Islet of Langerhans (tissue), 1 donor: ENCODE results near the gene OR4C16.

ENCODE experiments used
- FAIRE-seq: peaks from one replicate; lab custom pipeline; 2011; peaks lifted over from hg19 to GRCh38; lab: Jason Lieb, UNC

Gene OR4C16

DNA sequence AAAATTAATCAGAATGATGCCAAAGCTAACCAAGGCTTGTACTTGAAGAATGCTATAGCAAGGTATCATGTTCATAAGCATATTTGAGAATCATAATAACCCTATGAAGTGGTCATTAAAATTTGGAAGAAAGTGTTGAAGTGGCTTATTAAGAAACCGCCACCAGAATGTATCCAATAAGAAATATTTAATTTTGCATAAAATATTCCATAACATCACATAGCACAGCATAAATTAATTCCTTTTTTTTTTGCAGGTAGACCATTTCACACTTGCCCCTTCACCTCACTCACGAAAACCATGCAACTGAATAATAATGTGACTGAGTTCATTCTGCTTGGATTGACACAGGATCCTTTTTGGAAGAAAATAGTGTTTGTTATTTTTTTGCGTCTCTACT, at the start of gene OR4C16:
Gene OR4C16, plus strand, starts transcription at position 301 of the 400 bp plus-strand sequence. Its CDS starts 0 bp downstream, at position 301.
- FAIRE-seq = no peak

- FAIRE-seq = no peak
Observed at GRCh38 chr11:55554169-55554568, 17.8 kb upstream of the OR4C16 start, which contains the start of gene OR4C15. Gene OR4C15, plus strand, starts transcription at chr11:55554469. Its CDS starts 0 bp downstream, at chr11:55554469.

- no peak for FAIRE-seq
Observed at GRCh38 chr11:55572548-55572947, 620 bp downstream of the OR4C16 start.

DNA sequence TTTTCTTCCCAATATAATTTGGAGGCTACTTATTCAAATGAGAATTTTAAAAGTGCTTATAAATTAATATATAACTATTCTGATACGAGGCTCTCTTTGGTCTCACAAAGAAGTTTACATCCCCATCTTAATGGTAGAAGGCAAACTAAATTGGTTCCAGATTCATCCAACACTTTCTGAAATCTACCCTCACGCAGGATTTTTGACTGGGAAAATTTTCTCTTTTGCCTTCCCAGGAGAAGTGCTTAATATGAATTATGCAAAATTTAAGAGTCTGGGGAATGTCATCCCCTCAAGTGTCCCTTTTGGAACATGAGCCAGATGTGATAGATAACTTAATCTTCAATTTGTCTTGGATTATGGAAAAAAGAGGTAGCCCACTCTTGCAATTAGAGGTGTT, 35.6 kb downstream of the OR4C16 start, which contains the start of gene OR4C11:
Gene OR4C11, minus strand, starts transcription at position 101 of the 400 bp plus-strand sequence. CDS start 3,272 bp downstream, outside the sequence.
- FAIRE-seq = no peak
